Natural killer cell (primary cell): ENCODE results near the gene CCDC172. TPM values are rescaled to one million over a fixed set of nuclear protein-coding genes. Genes with fewer than 3 reads are reported as not detected.

Experiments used
- ATAC-seq, 3 donors: fragments of 150-1000 bp in 2 of 3; fragments of 200-7000 bp in 1 of 3; cut with Tn5 transposase; 1 replicate in 1 of 3; 2 replicates in 2 of 3; pipeline ENCODE4 v1.10.0; 2021; ENCODE audit warnings: mild to moderate bottlenecking in 2 of 3, moderate library complexity in 2 of 3
- DNase-seq, 2 donors: peaks; one replicate each; pipeline versions ENCODE4 v3.0.0 to v3.0.0-alpha.2; 2013 to 2021; ENCODE audit warnings: mixed read lengths in 1 of 2
- H3K27ac ChIP-seq: one replicate; pipeline ENCODE4 v1.5.1; 2013; ENCODE audit warnings: mild to moderate bottlenecking, low read length
- H3K27me3 ChIP-seq: one replicate; pipeline ENCODE4 v1.6.1; 2013; ENCODE audit warnings: low read length; ENCODE audit not compliant: control insufficient read depth, insufficient read depth
- H3K36me3 ChIP-seq: one replicate; pipeline ENCODE4 v1.6.1; 2013; ENCODE audit warnings: low read length; ENCODE audit not compliant: control insufficient read depth, insufficient read depth
- H3K4me1 ChIP-seq: one replicate; pipeline ENCODE4 v1.6.1; 2013; ENCODE audit warnings: low read length; ENCODE audit not compliant: control insufficient read depth, insufficient read depth
- H3K4me3 ChIP-seq: one replicate; pipeline ENCODE4 v1.5.1; 2013; ENCODE audit warnings: low read length
- H3K9me3 ChIP-seq: one replicate; pipeline ENCODE4 v1.6.1; 2013; ENCODE audit warnings: low read length; ENCODE audit not compliant: control insufficient read depth, insufficient read depth
- H3K27ac Mint-ChIP-seq, 2 donors: one replicate each; pipeline ENCODE4 v1.8.0; 2022; ENCODE audit warnings: mild to moderate bottlenecking in 2 of 2, mixed read lengths in 2 of 2, moderate library complexity in 1 of 2
- H3K27me3 Mint-ChIP-seq, 2 donors: one replicate each; pipeline ENCODE4 v1.8.0; 2022; ENCODE audit warnings: low read depth in 2 of 2, mixed read lengths in 2 of 2
- H3K36me3 Mint-ChIP-seq: one replicate; pipeline ENCODE4 v1.8.0; 2022; ENCODE audit warnings: mixed read lengths
- H3K4me1 Mint-ChIP-seq, 2 donors: one replicate each; pipeline ENCODE4 v1.8.0; 2022; ENCODE audit warnings: mixed read lengths in 2 of 2
- H3K4me3 Mint-ChIP-seq: one replicate; pipeline ENCODE4 v1.8.0; 2022; ENCODE audit warnings: mild to moderate bottlenecking, moderate library complexity, mixed read lengths
- H3K9me3 Mint-ChIP-seq, 2 donors: one replicate each; pipeline ENCODE4 v1.8.0; 2022; ENCODE audit warnings: mixed read lengths in 2 of 2
- CTCF ChIP-seq: fragments of 200-600 bp; IDR thresholded peaks from one replicate; pipeline ENCODE4 v1.8.0; 2022; ENCODE audit warnings: antibody characterized with exemption
- WGBS: methylation state at CpG from one replicate; pipeline ENCODE4 v1.1.7; 2013; ENCODE audit warnings: missing lambda C conversion rate; ENCODE audit not compliant: insufficient coverage; 5-methylcytosine and 5-hydroxymethylcytosine counted together
- intact Hi-C: fragments of 100-400 bp; cut with micrococcal nuclease; formaldehyde crosslinking; loops from one replicate; pipeline ENCODE4 v1.14.2; 2022
- total RNA-seq, 4 donors: library from RNA; stranded (reverse); fragments of 120-200 nt in 1 of 4; gene quantifications; one replicate each; pipeline versions ENCODE4 v1.2.3 to v1.2.4, GENCODE V29; 2013 to 2022

Gene CCDC172
- total RNA-seq, 3 donors from 2014 or later (not counting 1 experiment from before 2014, with no cell fraction given) = not detected

- peaks cover 0 to 1% of the 10 kb centered on the region in 2 donors for H3K9me3 Mint-ChIP-seq
- no peak overlapping the region for H3K4me3 Mint-ChIP-seq
- no peak overlapping the region for H3K4me3 ChIP-seq
- ATAC-seq = no peak
- H3K27me3 Mint-ChIP-seq = no peaks in the 10 kb centered on the region
- 20% methylated on average over 1 of the region's 2 CpGs for WGBS
- H3K36me3 ChIP-seq = no peaks in the 10 kb centered on the region
- H3K27ac ChIP-seq = no peak overlapping the region
- H3K4me1 ChIP-seq = no peaks in the 10 kb centered on the region
- DNase-seq = no peak
- no peaks in the 10 kb centered on the region for H3K9me3 ChIP-seq
- H3K4me1 Mint-ChIP-seq = peaks cover 13% of the 10 kb centered on the region in 2 donors
- H3K27me3 ChIP-seq = no peaks in the 10 kb centered on the region
- no peaks in the 10 kb centered on the region for H3K36me3 Mint-ChIP-seq
- no peak for TF ChIP-seq CTCF
- intact Hi-C loops = no loop called here
- H3K27ac Mint-ChIP-seq = peak overlapping the region in 1 of 2 donors; percentile 49
Observed at GRCh38 chr10:116316503-116316902, 7.7 kb upstream of the CCDC172 start.

DNA sequence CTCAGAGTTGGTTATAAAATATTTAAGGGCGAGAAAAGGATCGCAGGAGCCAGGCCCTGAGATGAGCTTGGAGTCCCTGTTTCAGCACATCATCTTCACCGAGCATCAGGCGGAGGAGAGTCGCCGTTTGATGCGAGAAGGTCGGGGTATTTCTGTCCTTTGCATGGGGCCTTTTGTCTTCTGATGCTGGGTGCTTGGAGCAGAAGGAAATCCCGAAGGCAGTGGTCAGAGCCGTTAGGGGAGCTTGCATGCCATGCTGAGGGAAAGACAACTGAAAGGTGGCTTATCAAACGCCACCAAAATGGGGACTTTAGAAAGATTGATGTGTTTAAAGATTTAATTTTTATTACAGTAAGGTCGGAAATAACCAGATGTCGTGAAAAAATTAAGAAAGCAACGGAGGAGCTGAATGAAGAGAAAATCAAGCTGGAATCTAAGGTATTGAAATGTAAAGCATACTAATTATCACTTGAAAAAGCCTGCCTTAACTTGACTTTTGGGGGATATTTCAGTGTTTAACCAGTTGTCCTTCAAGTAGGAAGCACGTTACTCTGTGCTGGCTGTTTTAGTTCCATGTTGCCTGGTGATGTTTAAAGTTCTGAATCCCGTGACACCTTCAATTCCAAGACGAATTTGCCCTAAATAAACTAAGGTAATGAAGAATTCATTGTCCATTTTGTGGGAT is 845 bp downstream of the CCDC172 start:
- DNase-seq (no peak), ATAC-seq (no peak)
- Mint-ChIP-seq H3K4me3 (no peak overlapping the region), H3K36me3 (no peaks in the 10 kb centered on the region), H3K27ac (no peak overlapping the region), H3K27me3 (no peaks in the 10 kb centered on the region), H3K4me1 (no peaks in the 10 kb centered on the region), H3K9me3 (no peaks in the 10 kb centered on the region)
- Histone ChIP-seq H3K4me1 (no peaks in the 10 kb centered on the region), H3K27me3 (no peaks in the 10 kb centered on the region), H3K4me3 (no peak overlapping the region), H3K9me3 (no peaks in the 10 kb centered on the region), H3K36me3 (no peaks in the 10 kb centered on the region), H3K27ac (no peak overlapping the region)
- no peak for TF ChIP-seq CTCF
- intact Hi-C loops = no loop called here
- 54% methylated on average over 17 of the region's 17 CpGs for WGBS

DNA sequence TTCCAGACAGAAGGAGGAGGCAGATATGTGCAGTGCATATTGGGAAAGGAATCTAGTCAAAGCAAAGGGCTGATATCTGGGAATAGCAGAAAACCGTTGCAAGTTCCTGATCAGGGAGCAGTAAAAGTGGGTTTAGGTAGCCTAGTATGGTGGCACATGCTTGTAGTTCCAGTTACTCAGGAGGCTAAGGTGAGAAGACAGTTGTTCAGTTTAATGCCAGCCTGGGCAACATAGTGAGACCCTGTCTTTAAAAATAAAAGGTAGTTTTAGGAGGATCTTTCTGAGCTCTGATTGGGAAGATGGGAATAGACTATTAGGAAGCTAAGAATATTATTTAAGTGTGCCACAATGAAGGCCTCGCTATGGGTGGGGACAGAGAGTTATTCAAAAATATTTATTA is 1.7 kb downstream of the CCDC172 start:
- Mint-ChIP-seq H3K4me3 (no peak overlapping the region), H3K9me3 (no peaks in the 10 kb centered on the region), H3K27me3 (no peaks in the 10 kb centered on the region), H3K4me1 (no peaks in the 10 kb centered on the region), H3K36me3 (no peaks in the 10 kb centered on the region), H3K27ac (no peak overlapping the region)
- WGBS = 69% methylated on average over 2 of the region's 2 CpGs
- H3K4me1 ChIP-seq = no peaks in the 10 kb centered on the region
- ATAC-seq (no peak), DNase-seq (no peak)
- H3K9me3 ChIP-seq = no peaks in the 10 kb centered on the region
- no peaks in the 10 kb centered on the region for H3K36me3 ChIP-seq
- TF ChIP-seq CTCF = no peak
- intact Hi-C loops = no loop called here
- H3K27me3 ChIP-seq = no peaks in the 10 kb centered on the region
- no peak overlapping the region for H3K27ac ChIP-seq
- H3K4me3 ChIP-seq = no peak overlapping the region

- intact Hi-C loops = no loop called here
- 96% methylated on average over 1 of the region's 1 CpG for WGBS
- no peaks in the 10 kb centered on the region for H3K9me3 ChIP-seq
- H3K27me3 ChIP-seq = no peaks in the 10 kb centered on the region
- Mint-ChIP-seq H3K27me3 (no peaks in the 10 kb centered on the region), H3K4me3 (no peak overlapping the region), H3K27ac (no peak overlapping the region), H3K9me3 (no peaks in the 10 kb centered on the region), H3K4me1 (no peaks in the 10 kb centered on the region), H3K36me3 (no peaks in the 10 kb centered on the region)
- ATAC-seq (no peak), DNase-seq (no peak)
- no peak for TF ChIP-seq CTCF
- H3K36me3 ChIP-seq = no peaks in the 10 kb centered on the region
- H3K4me1 ChIP-seq = no peaks in the 10 kb centered on the region
- H3K4me3 ChIP-seq = no peak overlapping the region
- no peak overlapping the region for H3K27ac ChIP-seq
Observed at GRCh38 chr10:116329153-116329552, 4.9 kb downstream of the CCDC172 start.
